ENCODE data around the gene PACSIN1. TPM values are rescaled to one million over a fixed set of nuclear protein-coding genes. Genes with fewer than 3 reads are reported as not detected.
"Not testable (repeated sequence)": the region's sequence is repeated elsewhere in the genome, so short reads cannot be mapped to it uniquely, and the experiment has no call there.

PACSIN1 gene
- total RNA-seq, 1 experiment from 2014 or later: 0.26 TPM

DNA sequence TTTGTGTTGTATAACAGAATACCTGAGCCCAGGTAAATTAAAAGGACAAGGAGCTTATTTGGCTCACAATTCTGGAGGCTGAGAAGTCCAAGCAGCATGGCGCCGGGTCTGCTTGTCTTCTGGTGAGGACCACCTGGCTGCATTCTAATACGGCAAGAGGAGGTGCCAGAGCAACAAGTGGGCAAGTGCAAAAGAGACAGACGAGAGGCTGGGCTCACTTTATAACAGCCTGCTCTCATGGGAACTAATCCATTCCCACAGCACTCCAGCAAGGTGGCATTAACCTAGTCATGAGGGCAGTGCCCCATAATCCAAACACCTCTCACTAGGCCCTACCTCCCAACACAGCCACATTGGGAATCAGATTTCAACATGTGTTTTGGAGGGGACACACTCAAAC lies 12.9 kb downstream of the PACSIN1 start:
- no peak for DNase-seq
- H3K9me3 Mint-ChIP-seq (ENCODE audit: low read depth, unreplicated experiment): peaks cover 4% of the 10 kb centered on the region
- intact Hi-C loops (cut with micrococcal nuclease; ENCODE audit: unreplicated experiment): no loop called here
- BruUV-seq (replicated peaks): no TSS peak
- peaks cover 18% of the 10 kb centered on the region for H3K27me3 Mint-ChIP-seq (ENCODE audit: unreplicated experiment)
- no peak overlapping the region for H3K4me3 Mint-ChIP-seq (ENCODE audit: low read depth, unreplicated experiment)
- no peaks in the 10 kb centered on the region for H3K36me3 Mint-ChIP-seq (ENCODE audit: insufficient read depth, unreplicated experiment)
- CTCF ChIA-PET: interaction anchor here (0.5 to 1.4 kb wide), 2 partner anchors 20 to 44 kb away, joined by 3 read pairs; no protein-coding TSS in a partner anchor
- TF ChIP-seq, protein P1, sequence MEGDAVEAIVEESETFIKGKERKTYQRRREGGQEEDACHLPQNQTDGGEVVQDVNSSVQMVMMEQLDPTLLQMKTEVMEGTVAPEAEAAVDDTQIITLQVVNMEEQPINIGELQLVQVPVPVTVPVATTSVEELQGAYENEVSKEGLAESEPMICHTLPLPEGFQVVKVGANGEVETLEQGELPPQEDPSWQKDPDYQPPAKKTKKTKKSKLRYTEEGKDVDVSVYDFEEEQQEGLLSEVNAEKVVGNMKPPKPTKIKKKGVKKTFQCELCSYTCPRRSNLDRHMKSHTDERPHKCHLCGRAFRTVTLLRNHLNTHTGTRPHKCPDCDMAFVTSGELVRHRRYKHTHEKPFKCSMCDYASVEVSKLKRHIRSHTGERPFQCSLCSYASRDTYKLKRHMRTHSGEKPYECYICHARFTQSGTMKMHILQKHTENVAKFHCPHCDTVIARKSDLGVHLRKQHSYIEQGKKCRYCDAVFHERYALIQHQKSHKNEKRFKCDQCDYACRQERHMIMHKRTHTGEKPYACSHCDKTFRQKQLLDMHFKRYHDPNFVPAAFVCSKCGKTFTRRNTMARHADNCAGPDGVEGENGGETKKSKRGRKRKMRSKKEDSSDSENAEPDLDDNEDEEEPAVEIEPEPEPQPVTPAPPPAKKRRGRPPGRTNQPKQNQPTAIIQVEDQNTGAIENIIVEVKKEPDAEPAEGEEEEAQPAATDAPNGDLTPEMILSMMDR (IDR thresholded peaks at IDR 0.05; ENCODE audit: unreplicated experiment): no peak
- H3K4me1 Mint-ChIP-seq (ENCODE audit: low read depth, unreplicated experiment): peaks cover under 1% of the 10 kb centered on the region
- H3K27ac Mint-ChIP-seq (ENCODE audit: unreplicated experiment): no peak overlapping the region

DNA sequence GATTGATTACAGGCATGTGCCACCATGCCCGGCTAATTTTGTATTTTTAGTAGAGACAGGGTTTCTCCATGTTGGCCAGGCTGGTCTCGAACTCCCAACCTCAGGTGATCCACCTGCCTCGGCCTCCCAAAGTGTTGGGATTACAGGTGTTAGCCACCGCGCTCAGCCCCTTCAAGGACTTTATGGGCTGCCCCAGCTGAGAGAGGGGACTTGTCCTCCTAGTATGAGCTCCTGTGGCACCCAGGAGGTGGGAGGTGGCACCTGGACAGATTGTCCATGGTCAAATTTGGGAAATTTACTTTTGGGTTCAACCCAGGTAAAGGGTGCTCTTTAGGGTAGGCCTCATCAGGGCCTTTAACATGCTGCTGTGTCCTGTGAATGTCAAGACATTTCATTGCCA lies 17.9 kb downstream of the PACSIN1 start:
- CTCF ChIA-PET: interaction anchor here (0.6 kb wide), 1 partner anchor 34 kb away, joined by 3 read pairs; no protein-coding TSS in a partner anchor
- H3K4me3 Mint-ChIP-seq (ENCODE audit: low read depth, unreplicated experiment); H3K9me3 Mint-ChIP-seq (ENCODE audit: low read depth, unreplicated experiment); BruUV-seq (replicated peaks); H3K36me3 Mint-ChIP-seq (ENCODE audit: insufficient read depth, unreplicated experiment); DNase-seq; H3K27ac Mint-ChIP-seq (ENCODE audit: unreplicated experiment); intact Hi-C loops (cut with micrococcal nuclease; ENCODE audit: unreplicated experiment); H3K27me3 Mint-ChIP-seq (ENCODE audit: unreplicated experiment): not testable (repeated sequence)
- peaks cover 17% of the 10 kb centered on the region for H3K4me1 Mint-ChIP-seq (ENCODE audit: low read depth, unreplicated experiment)

DNA sequence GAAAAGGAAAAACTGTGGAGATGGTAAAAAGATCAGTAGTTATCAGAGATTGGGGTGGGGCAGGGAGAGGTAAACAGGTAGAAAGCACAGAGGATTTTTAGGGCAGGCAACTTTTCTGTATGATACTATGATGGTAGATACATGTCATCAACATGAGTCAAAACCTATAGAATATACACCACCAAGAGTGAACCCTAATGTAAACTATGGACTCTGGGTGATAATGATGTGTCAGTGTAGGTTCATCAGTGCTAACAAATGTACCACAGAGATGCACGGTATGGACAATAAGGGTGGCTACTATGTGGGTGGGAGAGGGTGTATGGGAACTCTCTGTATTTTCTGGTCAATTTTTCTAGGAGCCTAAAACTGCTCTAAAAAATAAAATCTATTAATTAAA lies 18.5 kb downstream of the PACSIN1 start:
- Mint-ChIP-seq H3K4me3 (ENCODE audit: low read depth, unreplicated experiment) (no peak overlapping the region), H3K27ac (ENCODE audit: unreplicated experiment) (no peak overlapping the region), H3K27me3 (ENCODE audit: unreplicated experiment) (no peaks in the 10 kb centered on the region), H3K9me3 (ENCODE audit: low read depth, unreplicated experiment) (no peaks in the 10 kb centered on the region), H3K4me1 (ENCODE audit: low read depth, unreplicated experiment) (peaks cover 17% of the 10 kb centered on the region), H3K36me3 (ENCODE audit: insufficient read depth, unreplicated experiment) (no peaks in the 10 kb centered on the region)
- intact Hi-C loops (cut with micrococcal nuclease; ENCODE audit: unreplicated experiment): no loop called here
- no TSS peak for BruUV-seq (replicated peaks)
- DNase-seq: no peak
- TF ChIP-seq, protein P1 (IDR thresholded peaks at IDR 0.05; ENCODE audit: unreplicated experiment): no peak
- CTCF ChIA-PET: no interaction called here

DNA sequence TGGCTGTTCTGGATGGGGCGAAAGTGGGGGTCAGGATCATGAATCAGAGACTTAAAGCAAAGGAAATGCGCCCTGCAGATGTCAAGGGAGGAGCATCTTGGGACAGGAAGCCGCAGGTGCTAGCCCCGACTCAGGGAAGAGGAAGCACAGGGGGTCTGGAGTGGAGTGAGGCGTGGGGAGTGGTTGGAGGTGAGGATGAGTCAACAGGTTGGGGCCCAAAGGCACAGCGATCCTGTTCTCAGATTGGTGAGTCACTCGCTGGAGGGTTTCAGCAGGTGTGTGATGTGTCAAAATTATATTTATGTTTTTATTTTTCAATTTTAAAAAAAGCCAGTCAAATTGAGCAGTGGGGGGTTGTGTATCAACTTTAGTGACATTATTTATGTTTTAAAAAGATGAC lies 19.0 kb downstream of the PACSIN1 start:
- peak; percentile 76 for DNase-seq
- intact Hi-C loops (cut with micrococcal nuclease; ENCODE audit: unreplicated experiment): no loop called here
- Mint-ChIP-seq H3K4me3 (ENCODE audit: low read depth, unreplicated experiment) (no peak overlapping the region), H3K9me3 (ENCODE audit: low read depth, unreplicated experiment) (no peaks in the 10 kb centered on the region), H3K36me3 (ENCODE audit: insufficient read depth, unreplicated experiment) (no peaks in the 10 kb centered on the region), H3K27ac (ENCODE audit: unreplicated experiment) (no peak overlapping the region), H3K4me1 (ENCODE audit: low read depth, unreplicated experiment) (peaks cover 17% of the 10 kb centered on the region), H3K27me3 (ENCODE audit: unreplicated experiment) (no peaks in the 10 kb centered on the region)
- TF ChIP-seq, protein P1 (IDR thresholded peaks at IDR 0.05; ENCODE audit: unreplicated experiment): no peak
- CTCF ChIA-PET: no interaction called here
- no TSS peak for BruUV-seq (replicated peaks)

DNA sequence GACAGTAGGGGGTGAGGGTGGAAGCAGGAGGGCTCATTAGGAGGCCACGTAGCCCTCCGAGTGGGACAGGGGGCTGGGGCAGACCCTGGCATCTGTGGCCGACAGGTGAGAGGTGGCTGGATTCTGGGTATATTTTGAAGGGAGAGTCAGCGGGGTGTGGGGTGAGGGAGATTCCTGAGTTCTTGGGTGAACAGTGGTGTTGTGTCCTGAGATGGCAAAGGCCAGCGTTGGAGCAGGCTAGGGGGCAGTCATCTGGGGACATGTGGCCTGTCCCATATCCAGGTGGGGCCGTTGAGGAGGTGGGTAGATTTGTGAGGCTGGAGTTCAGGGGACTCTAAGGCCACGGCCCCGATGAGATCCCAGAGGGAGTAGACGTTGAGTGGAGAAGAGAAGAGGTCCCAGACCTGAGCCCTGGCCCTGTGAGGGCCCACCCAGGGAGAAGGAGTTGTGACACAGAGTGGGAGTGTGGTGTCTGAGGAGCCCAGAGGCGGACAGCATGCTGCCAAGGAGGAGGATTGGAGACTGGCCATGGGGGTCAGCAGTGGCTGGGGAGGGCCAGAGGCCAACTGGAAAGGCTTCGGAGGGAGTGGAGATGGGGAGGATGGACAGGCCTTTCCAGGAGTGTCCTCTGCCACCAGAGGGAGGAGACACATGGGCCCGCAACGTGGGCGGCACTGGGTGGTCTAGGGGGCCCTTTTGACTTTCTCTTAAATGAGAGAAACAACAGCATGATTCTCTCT lies 19.6 kb downstream of the PACSIN1 start:
- TF ChIP-seq, protein P1 (IDR thresholded peaks at IDR 0.05; ENCODE audit: unreplicated experiment): no peak
- no peaks in the 10 kb centered on the region for H3K27me3 Mint-ChIP-seq (ENCODE audit: unreplicated experiment)
- no peaks in the 10 kb centered on the region for H3K9me3 Mint-ChIP-seq (ENCODE audit: low read depth, unreplicated experiment)
- BruUV-seq (replicated peaks): no TSS peak
- no peak overlapping the region for H3K4me3 Mint-ChIP-seq (ENCODE audit: low read depth, unreplicated experiment)
- H3K4me1 Mint-ChIP-seq (ENCODE audit: low read depth, unreplicated experiment): peaks cover 17% of the 10 kb centered on the region
- no peak overlapping the region for H3K27ac Mint-ChIP-seq (ENCODE audit: unreplicated experiment)
- CTCF ChIA-PET: no interaction called here
- intact Hi-C loops (cut with micrococcal nuclease; ENCODE audit: unreplicated experiment): no loop called here
- H3K36me3 Mint-ChIP-seq (ENCODE audit: insufficient read depth, unreplicated experiment): no peaks in the 10 kb centered on the region
- no peak for DNase-seq

All from Calu3 (cell line).